Purkinje cell (primary cell): ENCODE data around the gene IPMK. TPM values are rescaled to one million over a fixed set of nuclear protein-coding genes. Genes with fewer than 3 reads are reported as not detected.

Experiments
- polyA plus RNA-seq: library from polyadenylated mRNA; unstranded; fragments of >200 nt; fragmentation: Nextera tagmentation; gene quantifications from 2 replicates; pipeline ENCODE4 v1.2.1, GENCODE V29; 2014

The IPMK gene
- 2.8 and 4.3 TPM in 2 replicates for polyA plus RNA-seq

GRCh38 chr10:58267713-58268453, at the start of gene IPMK:
Gene IPMK, minus strand, starts transcription at chr10:58267894. Its CDS starts 283 bp downstream, at chr10:58267611.

GRCh38 chr10:58268946-58269781, 1.5 kb upstream of the IPMK start, which contains the start of gene CISD1:
Gene CISD1, plus strand, starts transcription at chr10:58269162. Its CDS starts 112 bp downstream, at chr10:58269274.

Other genes with a start within 250 kb of the IPMK start
- gene CISD1, start 1.3 kb upstream of the IPMK start, polyA plus RNA-seq: 730 and 889 TPM in 2 replicates
- 66.6 and 71.4 TPM in 2 replicates for gene UBE2D1, start 67.1 kb upstream of the IPMK start, polyA plus RNA-seq
- gene TFAM, start 117.5 kb upstream of the IPMK start, polyA plus RNA-seq: 27.4 and 29.8 TPM in 2 replicates
- not detected in 2 replicates for gene BICC1, start 245.0 kb upstream of the IPMK start, polyA plus RNA-seq